AG04449 (cell line): ENCODE data around the gene APLNR.

ENCODE experiments used
- CTCF ChIA-PET: fragments of 350-600 bp; formaldehyde crosslinking; extraction: SDS; loops from one replicate; lab custom pipeline; 2021; ENCODE audit warnings: antibody characterized with exemption; lab: Yijun Ruan, JAX
- POLR2A ChIA-PET: fragments of 400-600, 350-600 bp; formaldehyde crosslinking; extraction: SDS; loops from one replicate; lab custom pipeline; 2020; ENCODE audit warnings: antibody characterized with exemption, inconsistent platforms; lab: Yijun Ruan, JAX
- DNase-seq: peaks from one replicate; pipeline ENCODE4 v3.0.0-alpha.2; 2010; ENCODE audit warnings: low read depth, low spot score
- H3K4me3 ChIP-seq: 2 replicates; pipeline ENCODE4 v1.5.1; 2011; ENCODE audit warnings: low read depth, mild to moderate bottlenecking, control low read depth, low read length
- CTCF ChIP-seq: IDR thresholded peaks from one replicate; pipeline ENCODE4 v1.5.1; 2011; ENCODE audit warnings: mild to moderate bottlenecking, moderate library complexity, low read length, control low read depth, inconsistent platforms; ENCODE audit not compliant: insufficient read depth; ENCODE audit errors: missing control alignments

Gene APLNR

GRCh38 chr11:57276971-57277675 lies 40.1 kb upstream of the APLNR start:
- CTCF ChIA-PET = interaction anchor here (0.7 to 13.5 kb wide), 23 partner anchors 8 to 436 kb away, joined by 3 to 121 read pairs (median 4); partner anchors contain the start of gene TNKS1BP1

GRCh38 chr11:57276169-57276970 lies 39.3 kb upstream of the APLNR start:
- no peak overlapping the region for H3K4me3 ChIP-seq
- ChIA-PET POLR2A (no interaction called here), CTCF (interaction anchor here (0.6 to 13.5 kb wide), 11 partner anchors 9 to 436 kb away, joined by 3 to 121 read pairs (median 3); partner anchors contain the start of gene TNKS1BP1)
- TF ChIP-seq CTCF = no peak
- DNase-seq = no peak

More at GRCh38 chr11:57276971-57277675, 40.1 kb upstream of the APLNR start:
- POLR2A ChIA-PET = no interaction called here
- no peak overlapping the region for H3K4me3 ChIP-seq
- DNase-seq = no peak
- TF ChIP-seq CTCF = no peak

GRCh38 chr11:57275582-57275981 lies 38.5 kb upstream of the APLNR start:
- ChIA-PET CTCF (interaction anchor here (1.5 to 13.5 kb wide), 3 partner anchors 8 to 25 kb away, joined by 4 to 121 read pairs (median 7); no protein-coding TSS in a partner anchor), POLR2A (no interaction called here)
- TF ChIP-seq CTCF = no peak
- no peak for DNase-seq
- no peak overlapping the region for H3K4me3 ChIP-seq

DNA sequence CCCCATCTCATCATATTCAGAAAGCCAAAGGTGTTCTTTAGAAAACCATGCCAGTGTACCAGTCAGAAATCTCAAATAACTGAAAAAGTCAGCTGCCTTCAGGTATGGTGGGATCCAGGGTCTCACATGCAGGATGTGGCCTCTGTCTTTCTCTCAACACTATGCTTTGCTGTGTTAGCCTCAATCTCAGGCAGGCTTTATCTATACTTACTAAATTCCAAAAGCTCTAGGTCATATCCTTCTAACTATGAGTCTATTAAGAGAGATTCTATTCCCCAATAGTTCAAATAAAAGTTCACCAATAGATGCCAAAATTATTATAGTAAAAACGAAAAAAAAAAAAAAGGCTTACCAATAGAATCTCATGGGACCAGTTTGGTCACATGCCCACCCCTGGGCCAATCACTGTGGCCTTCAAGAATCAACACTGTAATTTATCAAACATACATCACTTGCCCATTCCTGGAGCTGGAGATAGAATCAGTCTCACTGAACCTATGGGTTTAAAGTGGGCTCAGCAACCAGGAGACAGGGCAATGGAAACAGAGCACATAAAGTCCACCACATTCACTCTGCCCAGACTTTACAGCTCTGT lies 38.0 kb upstream of the APLNR start:
- no peak for DNase-seq
- POLR2A ChIA-PET = no interaction called here
- no peak for TF ChIP-seq CTCF
- CTCF ChIA-PET = interaction anchor here (1.5 to 13.5 kb wide), 5 partner anchors 9 to 25 kb away, joined by 4 to 121 read pairs (median 6); no protein-coding TSS in a partner anchor
- no peak overlapping the region for H3K4me3 ChIP-seq

DNA sequence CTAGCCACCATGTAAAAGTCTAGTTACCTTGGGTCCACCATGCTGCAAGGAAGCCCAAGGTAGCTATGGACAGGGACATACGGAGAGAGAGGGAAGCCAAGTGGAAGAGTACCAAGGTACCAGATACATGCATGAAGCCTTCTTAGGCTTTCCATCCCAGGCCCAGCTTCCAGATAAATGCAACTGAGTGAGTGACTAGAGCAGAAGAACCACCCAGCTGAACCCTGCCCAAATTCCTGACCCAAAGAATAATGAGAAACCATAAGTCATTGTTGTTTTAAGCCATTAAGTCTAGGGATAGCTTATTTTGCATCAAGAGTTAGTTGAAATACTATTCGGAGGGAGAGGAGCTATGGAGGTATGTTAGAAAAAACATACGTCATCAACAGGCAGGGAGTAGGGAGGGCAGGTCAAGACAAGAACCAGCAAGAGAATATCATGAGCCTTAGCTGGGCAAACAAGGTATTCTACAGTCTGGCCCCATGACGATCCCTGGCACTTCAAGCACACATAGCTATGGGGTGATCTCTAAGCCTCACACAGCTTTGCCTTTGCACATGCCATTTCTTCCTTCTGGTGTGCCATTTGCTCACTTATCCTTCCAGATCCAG lies 36.5 kb upstream of the APLNR start:
- no peak for DNase-seq
- no peak for TF ChIP-seq CTCF
- POLR2A ChIA-PET = no interaction called here
- H3K4me3 ChIP-seq = no peak overlapping the region
- CTCF ChIA-PET = interaction anchor here (0.9 to 13.5 kb wide), 5 partner anchors 14 to 432 kb away, joined by 4 to 121 read pairs (median 6); no protein-coding TSS in a partner anchor
